Bronchial epithelial cell (primary cell): Measurements from ENCODE around the gene DRD2. TPM values are rescaled to one million over a fixed set of nuclear protein-coding genes. Genes with fewer than 3 reads are reported as not detected.
A peak's percentile ranks its signal among the peaks of the same experiment; 100 is the strongest.

ENCODE experiments used
- DNase-seq: peaks from one replicate; pipeline ENCODE4 v3.0.0-alpha.2; 2010; ENCODE audit warnings: low read depth
- FAIRE-seq: peaks from 2 replicates; lab custom pipeline; 2011; peaks lifted over from hg19 to GRCh38; lab: Jason Lieb, UNC
- H3K27me3 ChIP-seq: 2 replicates; pipeline ENCODE4 v1.5.1; 2011; ENCODE audit warnings: low read length; ENCODE audit not compliant: control insufficient read depth, insufficient read depth
- H3K36me3 ChIP-seq: 2 replicates; pipeline ENCODE4 v1.5.1; 2011; ENCODE audit warnings: low read length; ENCODE audit not compliant: control insufficient read depth, insufficient read depth
- H3K4me3 ChIP-seq: 2 replicates; pipeline ENCODE4 v1.5.1; 2011; ENCODE audit warnings: mild to moderate bottlenecking, low read depth, low read length, control low read depth
- CTCF ChIP-seq: IDR thresholded peaks from 2 replicates; pipeline ENCODE4 v1.5.1; 2011; ENCODE audit warnings: mild to moderate bottlenecking, moderate library complexity, low read length, control low read depth, inconsistent platforms; ENCODE audit not compliant: insufficient read depth, severe bottlenecking
- total RNA-seq: library from RNA; depleted of rRNA; stranded (reverse); fragments of >200 nt; gene quantifications from 2 replicates; pipeline ENCODE4 v1.2.1, GENCODE V29; 2014

DRD2 gene
- total RNA-seq, 1 donor from 2014 or later: not detected

DNA sequence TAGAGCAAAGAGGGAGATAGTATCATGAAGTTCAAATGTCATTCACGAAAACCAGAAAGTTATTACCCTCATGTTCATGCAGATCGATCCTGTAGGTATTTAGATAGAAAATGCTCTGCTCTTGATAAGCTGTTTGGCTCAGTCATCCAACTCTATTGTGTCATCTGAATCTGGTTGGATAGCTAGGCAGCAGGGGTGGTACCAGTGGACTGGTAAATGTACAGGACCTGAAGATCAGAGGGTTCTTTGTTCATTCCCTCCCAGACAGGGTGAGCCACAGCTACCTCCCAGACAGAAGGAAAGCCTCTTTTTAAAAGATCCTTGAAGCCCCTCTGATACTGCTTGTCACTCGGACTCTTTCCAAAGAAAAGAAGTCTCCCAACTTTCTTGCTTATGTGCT lies 29.8 kb upstream of the DRD2 start:
- Histone ChIP-seq H3K4me3 (no peak overlapping the region), H3K27me3 (no peaks in the 10 kb centered on the region), H3K36me3 (no peaks in the 10 kb centered on the region)
- peak; percentile 85 for FAIRE-seq
- no peak for TF ChIP-seq CTCF
- DNase-seq: no peak

GRCh38 chr11:113504586-113504985 lies 29.4 kb upstream of the DRD2 start:
- no peak for FAIRE-seq
- no peak for TF ChIP-seq CTCF
- no peak overlapping the region for H3K4me3 ChIP-seq
- no peaks in the 10 kb centered on the region for H3K27me3 ChIP-seq
- H3K36me3 ChIP-seq: no peaks in the 10 kb centered on the region
- DNase-seq: no peak

DNA sequence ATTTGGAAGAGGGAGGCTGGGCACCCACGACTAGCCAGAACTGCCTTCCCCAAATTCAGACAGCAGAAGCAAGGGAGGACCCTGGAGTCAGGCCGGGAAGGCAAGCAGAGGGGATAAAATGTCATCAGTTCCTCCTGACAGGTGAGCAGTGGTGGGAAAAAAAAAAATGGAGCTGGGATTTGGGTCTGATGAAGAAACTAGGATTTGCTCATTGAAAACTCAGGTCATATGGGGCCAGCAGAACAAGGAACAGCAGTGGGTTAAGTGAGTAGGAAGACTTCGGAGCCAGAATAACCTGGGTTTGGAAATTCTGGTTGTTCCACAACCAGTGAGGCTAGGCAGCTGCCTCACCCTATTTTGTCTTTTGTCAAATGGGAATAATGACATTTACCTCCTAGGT lies 28.9 kb upstream of the DRD2 start:
- no peak for FAIRE-seq
- H3K36me3 ChIP-seq: no peaks in the 10 kb centered on the region
- H3K27me3 ChIP-seq: no peaks in the 10 kb centered on the region
- no peak for TF ChIP-seq CTCF
- no peak for DNase-seq
- no peak overlapping the region for H3K4me3 ChIP-seq

DNA sequence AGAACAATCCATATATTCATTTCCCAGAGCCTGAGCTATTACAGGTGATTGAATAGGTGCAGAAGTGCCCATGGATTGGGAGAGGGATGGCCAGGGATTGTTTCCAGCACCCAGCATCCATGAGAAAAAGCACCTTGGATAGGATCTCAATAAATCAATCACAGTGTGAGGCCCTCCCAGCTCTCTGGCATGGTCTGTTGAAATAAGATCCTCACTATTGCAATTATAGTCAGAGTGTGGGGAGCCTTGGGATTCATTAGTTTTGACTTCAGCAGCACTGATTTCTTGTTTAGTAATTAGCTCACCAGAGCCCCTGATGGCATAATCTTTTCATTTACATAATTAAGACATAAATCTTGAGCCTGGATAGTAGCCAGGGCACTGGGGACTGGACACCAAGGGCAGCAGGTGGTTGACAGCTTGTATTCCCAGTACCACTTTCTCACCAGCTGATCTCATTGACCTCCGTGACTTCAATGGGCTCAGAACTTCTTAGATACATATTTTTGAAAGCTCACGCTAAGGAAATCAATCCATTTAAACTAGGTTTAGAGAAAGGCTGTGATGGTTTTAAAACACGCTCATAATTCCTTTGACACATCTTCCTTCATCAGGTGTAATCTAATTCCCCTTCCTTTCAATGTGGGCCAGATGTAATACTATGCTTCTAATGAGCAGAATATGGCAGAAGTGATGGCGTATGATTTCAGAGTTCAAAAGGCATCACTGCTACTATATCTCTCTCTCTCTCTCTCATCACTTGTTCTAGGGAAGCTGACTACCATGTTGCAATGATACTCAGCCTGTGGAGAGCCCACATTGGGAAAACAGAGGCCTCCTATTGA lies 22.1 kb upstream of the DRD2 start:
- Histone ChIP-seq H3K4me3 (no peak overlapping the region), H3K27me3 (no peaks in the 10 kb centered on the region), H3K36me3 (no peaks in the 10 kb centered on the region)
- TF ChIP-seq CTCF: no peak
- FAIRE-seq: no peak
- no peak for DNase-seq

DNA sequence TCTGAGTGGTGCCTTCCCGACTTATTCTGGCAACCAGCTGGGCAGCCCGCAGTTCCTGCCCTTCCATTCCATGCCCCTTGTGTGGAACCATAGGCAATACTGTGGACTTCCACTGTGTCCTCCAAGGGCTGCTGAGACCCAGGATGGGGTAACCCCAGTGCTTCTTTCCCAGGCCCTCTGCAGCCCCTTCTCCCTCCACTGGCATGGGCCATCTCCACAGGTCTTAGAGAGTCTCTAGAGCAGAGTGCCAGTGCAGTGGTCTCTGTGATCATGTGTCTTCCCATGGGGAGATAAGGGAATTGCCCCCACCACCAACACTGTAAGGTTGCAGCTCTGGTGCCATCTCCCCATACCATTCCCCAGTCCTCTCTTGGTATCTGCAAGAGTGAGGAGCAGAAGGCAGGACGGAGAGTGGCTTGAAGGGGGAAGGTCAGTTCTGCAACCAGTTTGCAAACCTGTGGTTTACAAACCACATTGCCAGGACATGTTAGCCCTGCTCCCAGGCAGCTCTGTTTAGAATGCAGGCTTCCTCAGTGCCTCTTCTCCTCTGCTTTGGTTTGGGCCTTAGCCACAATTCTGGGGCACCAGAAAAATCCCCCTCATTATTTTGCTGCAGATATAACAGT lies 20.9 kb upstream of the DRD2 start:
- DNase-seq: no peak
- no peak for TF ChIP-seq CTCF
- Histone ChIP-seq H3K4me3 (no peak overlapping the region), H3K27me3 (no peaks in the 10 kb centered on the region), H3K36me3 (no peaks in the 10 kb centered on the region)
- FAIRE-seq: no peak
